ENCODE results near the gene DNAJC9.

- TF ChIP-seq CTCF (IDR thresholded peaks at IDR 0.05) (no peak), POLR2A (IDR thresholded peaks at IDR 0.05) (no peak)
These were observed 15.2 kb upstream of the DNAJC9 start for GRCh38 chr10:73262105-73262730.

Measured in heart left ventricle (tissue), 13 donors.